Caco-2 (cell line): ENCODE measurements around the gene PRKAR1B. TPM values are rescaled to one million over a fixed set of nuclear protein-coding genes. Genes with fewer than 3 reads are reported as not detected.

Experiments used
- BruUV-seq: library from RNA; stranded (reverse); fragments of 400-500 nt; replicated peaks from 2 replicates; lab custom pipeline; 2021; lab: Mats Ljungman, UMichigan
- CTCF ChIA-PET: fragments of 300-600 bp; sonication (Branson Sonifier 250); formaldehyde crosslinking; loops from one replicate; lab custom pipeline; 2022; ENCODE audit warnings: antibody characterized with exemption; lab: Charles Lee
- POLR2A ChIA-PET: fragments of 300-600 bp; sonication (Branson Sonifier 250); formaldehyde crosslinking; loops from one replicate; lab custom pipeline; 2022; ENCODE audit warnings: antibody characterized with exemption; lab: Charles Lee
- DNase-seq, 2 experiments: peaks; one replicate each; pipeline versions ENCODE4 v3.0.0 to v3.0.0-alpha.2; 2020 to 2022
- H3K27me3 ChIP-seq: replicated peaks from 2 replicates; pipeline ENCODE4 v1.6.0; 2011; ENCODE audit warnings: low read length; ENCODE audit not compliant: control insufficient read depth, insufficient read depth
- H3K36me3 ChIP-seq: 2 replicates; pipeline ENCODE4 v1.5.1; 2011; ENCODE audit warnings: low read length; ENCODE audit not compliant: control insufficient read depth, insufficient read depth
- H3K4me1 ChIP-seq: fragments of 250-450 bp; sonication (Bioruptor Pico); 2 replicates; pipeline ENCODE4 v1.5.1; 2020; ENCODE audit warnings: mild to moderate bottlenecking
- H3K4me3 ChIP-seq: 2 replicates; pipeline ENCODE4 v1.5.1; 2011; ENCODE audit warnings: low read depth, mild to moderate bottlenecking, control low read depth, low read length
- H3K9me3 ChIP-seq: fragments of 250-450 bp; sonication (Bioruptor Pico); 2 replicates; pipeline ENCODE4 v1.5.1; 2020; ENCODE audit warnings: mild to moderate bottlenecking, moderate library complexity
- H3K27ac Mint-ChIP-seq: one replicate; pipeline ENCODE4 v1.8.0; 2022; ENCODE audit warnings: mixed read lengths; ENCODE audit not compliant: unreplicated experiment
- H3K27me3 Mint-ChIP-seq: one replicate; pipeline ENCODE4 v1.8.0; 2022; ENCODE audit warnings: mixed read lengths; ENCODE audit not compliant: insufficient read depth, unreplicated experiment
- H3K36me3 Mint-ChIP-seq: one replicate; pipeline ENCODE4 v1.8.0; 2022; ENCODE audit warnings: mild to moderate bottlenecking, mixed read lengths; ENCODE audit not compliant: insufficient read depth, unreplicated experiment
- H3K4me1 Mint-ChIP-seq: one replicate; pipeline ENCODE4 v1.8.0; 2022; ENCODE audit warnings: low read depth, mixed read lengths; ENCODE audit not compliant: unreplicated experiment
- H3K4me3 Mint-ChIP-seq: one replicate; pipeline ENCODE4 v1.8.0; 2022; ENCODE audit warnings: mild to moderate bottlenecking, moderate library complexity, mixed read lengths; ENCODE audit not compliant: unreplicated experiment
- H3K9me3 Mint-ChIP-seq: one replicate; pipeline ENCODE4 v1.8.0; 2022; ENCODE audit warnings: mixed read lengths; ENCODE audit not compliant: unreplicated experiment
- CTCF ChIP-seq, 2 experiments: fragments of 200-600 bp in 1 of 2; IDR thresholded peaks; 1 replicate in 1 of 2; 2 replicates in 1 of 2; pipeline versions ENCODE4 v1.5.1 to v1.8.0; 2011 to 2022; ENCODE audit warnings: antibody characterized with exemption in 1 of 2, control low read depth in 1 of 2, inconsistent platforms in 1 of 2, low read depth in 1 of 2, low read length in 1 of 2, mild to moderate bottlenecking in 1 of 2, moderate library complexity in 1 of 2; ENCODE audit not compliant: insufficient read depth in 1 of 2, severe bottlenecking in 1 of 2, unreplicated experiment in 1 of 2
- intact Hi-C: fragments of 100-400 bp; cut with micrococcal nuclease; formaldehyde crosslinking; loops from one replicate; pipeline ENCODE4 v1.10.0; 2022; ENCODE audit not compliant: unreplicated experiment
- total RNA-seq: library from RNA; stranded (reverse); gene quantifications from 2 replicates; pipeline ENCODE4 v1.2.3, GENCODE V29; 2022

The PRKAR1B gene
- total RNA-seq, 1 experiment from 2014 or later, result 56.6 TPM

- no peak for DNase-seq
- Histone ChIP-seq H3K4me1 (peaks cover 8% of the 10 kb centered on the region), H3K36me3 (0 out of 2 replicates have a peak, but pooled peaks cover 1% of the 10 kb centered on the region), H3K27me3 (no peaks in the 10 kb centered on the region), H3K4me3 (no peak overlapping the region), H3K9me3 (no peaks in the 10 kb centered on the region)
- Mint-ChIP-seq H3K36me3 (peaks cover 28% of the 10 kb centered on the region), H3K27ac (peak overlapping the region; percentile 59), H3K9me3 (peaks cover 4% of the 10 kb centered on the region), H3K4me1 (peaks cover 13% of the 10 kb centered on the region), H3K27me3 (no peaks in the 10 kb centered on the region), H3K4me3 (no peak overlapping the region)
- ChIA-PET CTCF (no interaction called here), POLR2A (no interaction called here)
- BruUV-seq, result no TSS peak
- intact Hi-C loops, result no loop called here
- no peak for TF ChIP-seq CTCF (IDR thresholded peaks at IDR 0.05; ENCODE audit: insufficient read depth in 1 of 2, low read depth in 1 of 2, low read length in 1 of 2, severe bottlenecking in 1 of 2, unreplicated experiment in 1 of 2)
Measured at GRCh38 chr7:716636-717035, 10.4 kb downstream of the PRKAR1B start.

GRCh38 chr7:716222-716621 lies 10.9 kb downstream of the PRKAR1B start:
- peak overlapping the region; percentile 59 for H3K27ac Mint-ChIP-seq
- H3K4me1 Mint-ChIP-seq, result peaks cover 13% of the 10 kb centered on the region
- DNase-seq, result peak; percentile 35 to 60
- H3K4me1 ChIP-seq, result peaks cover 8% of the 10 kb centered on the region
- H3K36me3 Mint-ChIP-seq, result peaks cover 26% of the 10 kb centered on the region
- POLR2A ChIA-PET, result interaction anchor here (0.7 kb wide), 1 partner anchor 23 kb away, joined by 3 read pairs; no protein-coding TSS in a partner anchor
- no peak overlapping the region for H3K4me3 ChIP-seq
- CTCF ChIA-PET, result no interaction called here
- no peak for TF ChIP-seq CTCF (IDR thresholded peaks at IDR 0.05; ENCODE audit: insufficient read depth in 1 of 2, low read depth in 1 of 2, low read length in 1 of 2, severe bottlenecking in 1 of 2, unreplicated experiment in 1 of 2)
- H3K27me3 ChIP-seq, result no peaks in the 10 kb centered on the region
- no TSS peak for BruUV-seq
- no peaks in the 10 kb centered on the region for H3K9me3 ChIP-seq
- H3K36me3 ChIP-seq, result 0 out of 2 replicates have a peak, but pooled peaks cover 1% of the 10 kb centered on the region
- peaks cover under 1% of the 10 kb centered on the region for H3K9me3 Mint-ChIP-seq
- no peak overlapping the region for H3K4me3 Mint-ChIP-seq
- intact Hi-C loops, result no loop called here
- no peaks in the 10 kb centered on the region for H3K27me3 Mint-ChIP-seq

GRCh38 chr7:714251-714671 lies 12.8 kb downstream of the PRKAR1B start:
- peak in 1 of 2 experiments; percentile 32 for DNase-seq
- Histone ChIP-seq H3K36me3 (0 out of 2 replicates have a peak, but pooled peaks cover 1% of the 10 kb centered on the region), H3K27me3 (no peaks in the 10 kb centered on the region), H3K4me1 (peaks cover 8% of the 10 kb centered on the region), H3K4me3 (no peak overlapping the region), H3K9me3 (no peaks in the 10 kb centered on the region)
- intact Hi-C loops, result no loop called here
- Mint-ChIP-seq H3K36me3 (peaks cover 31% of the 10 kb centered on the region), H3K9me3 (no peaks in the 10 kb centered on the region), H3K4me1 (peaks cover 7% of the 10 kb centered on the region), H3K27ac (peak overlapping the region; percentile 36), H3K4me3 (no peak overlapping the region), H3K27me3 (no peaks in the 10 kb centered on the region)
- CTCF ChIA-PET, result no interaction called here
- POLR2A ChIA-PET, result no interaction called here
- BruUV-seq, result no TSS peak
- no peak for TF ChIP-seq CTCF (IDR thresholded peaks at IDR 0.05; ENCODE audit: insufficient read depth in 1 of 2, low read depth in 1 of 2, low read length in 1 of 2, severe bottlenecking in 1 of 2, unreplicated experiment in 1 of 2)
